ENCODE results near the gene TMEM217.

GRCh38 chr6:37209461-37210205 lies 48.3 kb downstream of the TMEM217 start:
- TF ChIP-seq CTCF (conservative IDR thresholded peaks at IDR 0.05; ENCODE audit: low read depth, low read length): no peak
- TF ChIP-seq EZH2 (IDR thresholded peaks at IDR 0.05; ENCODE audit: low read length, unreplicated experiment): no peak
